GM19397 (cell line): ENCODE results near the gene GNPTG.

Source experiments
- ATAC-seq: cut with Tn5 transposase; IDR thresholded peaks from one replicate; pipeline ENCODE4 v1.9.1; 2021; ENCODE audit warnings: mild to moderate bottlenecking, moderate library complexity; ENCODE audit not compliant: unreplicated experiment

Gene GNPTG

DNA sequence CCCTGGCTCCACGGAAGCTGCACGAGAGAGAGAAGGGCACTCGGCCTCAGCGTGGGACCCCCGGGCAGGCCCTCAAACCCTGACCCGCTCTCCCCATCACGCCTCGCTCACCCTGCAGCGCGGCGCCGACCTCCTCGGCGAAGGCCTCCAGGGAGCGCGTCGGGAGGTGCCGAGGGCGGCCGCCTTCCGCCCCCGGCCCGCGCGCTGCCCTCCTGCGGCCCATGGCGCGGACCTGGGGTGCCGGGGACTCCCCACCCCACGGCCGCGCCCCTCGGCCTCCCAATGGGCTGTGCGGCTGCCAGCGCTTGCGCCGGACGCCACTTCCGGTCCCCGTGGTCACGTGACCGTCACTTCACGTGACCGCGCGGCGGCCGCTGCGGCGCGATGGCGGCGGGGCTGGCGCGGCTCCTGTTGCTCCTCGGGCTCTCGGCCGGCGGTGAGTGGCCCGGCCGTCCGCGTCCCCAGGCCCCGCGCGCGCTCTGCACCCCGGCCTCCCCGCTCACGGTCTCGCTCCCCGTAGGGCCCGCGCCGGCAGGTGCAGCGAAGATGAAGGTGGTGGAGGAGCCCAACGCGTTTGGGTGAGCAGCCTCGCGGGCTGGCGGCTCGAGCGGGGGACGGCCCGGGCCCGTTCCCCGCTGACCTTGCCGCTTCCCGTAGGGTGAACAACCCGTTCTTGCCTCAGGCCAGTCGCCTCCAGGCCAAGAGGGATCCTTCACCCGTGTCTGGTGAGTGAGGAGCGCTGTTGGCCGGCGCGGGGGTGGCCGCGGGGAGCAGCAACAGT is at the start of gene GNPTG, which contains the start of gene TSR3:
Gene GNPTG, plus strand, starts transcription at position 350 of the 781 bp plus-strand sequence. Its CDS starts 35 bp downstream, at position 385.
Gene TSR3, minus strand, starts transcription at position 297 of the 781 bp plus-strand sequence. Its CDS starts 74 bp downstream, at position 223.
- ATAC-seq = peak; percentile 75

GRCh38 chr16:1305823-1306222 is 45.9 kb upstream of the GNPTG start:
- no peak for ATAC-seq

GRCh38 chr16:1306334-1306733 is 45.4 kb upstream of the GNPTG start:
- ATAC-seq = no peak

GRCh38 chr16:1308036-1308976 is 43.4 kb upstream of the GNPTG start:
- ATAC-seq = peak; percentile 14

GRCh38 chr16:1308977-1309885 is 42.5 kb upstream of the GNPTG start, which contains the start of gene UBE2I:
Gene UBE2I, plus strand, starts transcription at chr16:1309636. Its CDS starts 4,395 bp downstream, at chr16:1314031.
- ATAC-seq = peak; percentile 54

DNA sequence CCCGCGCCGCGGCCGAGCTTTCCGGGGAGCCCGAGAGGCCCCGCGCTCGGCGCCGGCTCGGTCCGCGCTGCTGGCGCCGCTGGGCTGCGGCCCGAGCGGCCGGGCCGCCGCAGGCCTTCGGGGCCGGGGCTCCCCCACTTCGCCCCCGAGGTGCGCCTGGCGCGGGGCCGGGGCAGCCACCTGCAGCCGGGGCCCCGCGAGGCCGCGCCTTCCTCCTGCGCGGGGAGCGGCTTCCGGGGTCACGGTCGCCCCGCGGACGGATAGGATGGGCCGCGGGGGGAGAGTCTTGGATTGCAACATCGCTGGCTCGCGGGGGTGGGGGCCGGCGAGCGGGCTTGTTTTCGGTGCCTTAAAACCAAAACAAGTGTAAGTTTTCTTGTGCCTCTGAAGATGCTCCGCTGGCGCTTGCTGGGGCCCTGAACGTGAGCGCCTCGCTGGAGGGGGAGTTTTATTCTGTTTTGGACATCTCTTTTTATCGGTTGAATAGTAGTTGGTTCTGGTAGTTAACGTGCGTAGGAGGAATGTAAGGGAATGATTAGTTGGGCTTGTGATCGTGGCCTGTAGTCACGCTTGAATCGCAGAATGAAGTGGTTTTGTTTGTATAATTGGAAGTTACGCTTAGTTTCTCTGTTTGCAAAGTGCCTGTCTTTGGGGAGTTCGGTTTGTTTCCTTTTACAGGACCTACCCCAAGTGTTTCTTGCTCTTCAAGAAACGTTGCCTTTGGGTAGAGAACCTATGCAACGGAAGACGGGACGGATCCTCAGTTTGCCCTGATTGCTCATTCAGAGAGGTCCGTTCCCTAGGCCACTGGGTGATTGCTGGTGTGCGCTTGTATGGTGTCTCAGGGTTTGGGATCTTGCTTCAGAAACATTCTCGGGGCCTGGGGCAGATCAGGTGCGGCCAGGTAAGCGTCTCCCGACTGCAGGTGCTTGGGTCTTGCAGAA is 41.6 kb upstream of the GNPTG start:
- ATAC-seq = peak; percentile 21

GRCh38 chr16:1310832-1311200 is 40.9 kb upstream of the GNPTG start:
- no peak for ATAC-seq

GRCh38 chr16:1311212-1311737 is 40.5 kb upstream of the GNPTG start:
- no peak for ATAC-seq

DNA sequence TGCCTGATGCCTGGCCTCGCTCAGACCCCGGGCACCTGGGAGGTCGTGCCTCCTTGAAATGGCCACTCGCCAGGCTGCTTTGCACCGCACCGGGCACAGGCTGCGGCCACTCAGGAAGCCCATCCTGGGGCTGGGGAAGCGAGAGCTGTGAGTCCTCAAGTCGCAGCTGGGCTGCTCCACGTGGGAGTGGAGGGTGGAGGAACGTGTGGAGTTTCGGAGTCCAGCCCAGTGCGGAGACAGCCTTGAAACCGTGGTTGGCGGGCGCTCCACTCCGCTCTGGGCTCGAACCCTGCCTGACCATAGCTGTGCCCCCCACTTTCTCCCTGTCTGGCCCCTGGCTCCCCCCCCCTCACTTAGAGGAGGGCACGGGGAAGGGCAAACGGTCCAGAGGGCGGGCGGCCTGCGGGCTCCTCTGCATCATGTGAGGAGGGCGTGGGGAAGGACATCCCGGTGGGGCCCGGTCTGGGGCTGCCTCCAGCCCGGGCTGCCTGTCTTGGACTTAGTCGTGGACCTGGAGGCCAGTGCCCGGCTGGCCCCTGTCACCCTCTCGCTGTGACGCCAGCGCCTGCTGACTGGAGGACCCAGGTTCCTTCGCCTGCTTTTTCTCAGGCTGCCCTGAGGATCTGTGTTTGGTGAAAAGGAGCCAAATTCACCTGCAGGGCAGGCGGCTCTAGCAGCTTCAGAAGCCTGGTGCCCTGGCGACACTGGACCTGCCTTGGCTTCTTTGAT is 39.8 kb upstream of the GNPTG start:
- ATAC-seq = no peak

DNA sequence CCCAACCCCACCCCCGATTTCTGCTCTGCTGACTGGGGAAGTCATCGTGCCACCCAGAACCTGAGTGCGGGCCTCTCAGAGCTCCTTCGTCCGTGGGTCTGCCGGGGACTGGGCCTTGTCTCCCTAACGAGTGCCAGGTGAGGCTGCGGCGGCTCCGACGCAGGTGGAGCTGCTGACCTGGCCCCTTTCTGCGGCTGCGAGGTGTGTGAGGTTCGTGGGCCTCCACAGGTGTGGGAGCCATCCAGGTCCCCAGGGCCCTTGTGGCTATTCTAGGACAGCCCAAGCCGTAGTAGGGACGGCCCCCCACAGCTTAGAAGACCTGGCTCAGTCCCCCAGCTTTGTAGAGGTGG is 39.3 kb upstream of the GNPTG start:
- no peak for ATAC-seq

DNA sequence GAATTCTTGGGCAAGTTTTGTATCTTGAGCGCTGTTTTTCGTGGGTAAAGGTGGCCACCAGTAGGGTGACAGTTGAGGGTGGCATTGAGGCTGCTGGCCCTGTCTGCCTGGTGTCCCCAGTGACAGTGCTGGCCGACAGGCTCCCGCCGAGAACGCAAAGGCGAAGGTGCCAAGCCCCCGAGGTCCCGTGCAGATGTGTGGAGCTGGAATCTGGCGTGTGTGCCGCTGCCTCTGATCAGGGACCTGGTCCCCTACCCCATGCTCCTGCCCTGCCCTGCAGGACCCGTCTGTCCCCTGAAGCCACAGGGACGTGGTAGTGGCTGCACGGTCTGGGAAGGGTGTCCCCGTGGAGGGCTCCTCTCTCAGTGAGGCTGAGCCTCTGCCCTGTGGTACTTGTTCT is 38.8 kb upstream of the GNPTG start:
- ATAC-seq = no peak

GRCh38 chr16:1313721-1314369 is 37.9 kb upstream of the GNPTG start:
- ATAC-seq = no peak

DNA sequence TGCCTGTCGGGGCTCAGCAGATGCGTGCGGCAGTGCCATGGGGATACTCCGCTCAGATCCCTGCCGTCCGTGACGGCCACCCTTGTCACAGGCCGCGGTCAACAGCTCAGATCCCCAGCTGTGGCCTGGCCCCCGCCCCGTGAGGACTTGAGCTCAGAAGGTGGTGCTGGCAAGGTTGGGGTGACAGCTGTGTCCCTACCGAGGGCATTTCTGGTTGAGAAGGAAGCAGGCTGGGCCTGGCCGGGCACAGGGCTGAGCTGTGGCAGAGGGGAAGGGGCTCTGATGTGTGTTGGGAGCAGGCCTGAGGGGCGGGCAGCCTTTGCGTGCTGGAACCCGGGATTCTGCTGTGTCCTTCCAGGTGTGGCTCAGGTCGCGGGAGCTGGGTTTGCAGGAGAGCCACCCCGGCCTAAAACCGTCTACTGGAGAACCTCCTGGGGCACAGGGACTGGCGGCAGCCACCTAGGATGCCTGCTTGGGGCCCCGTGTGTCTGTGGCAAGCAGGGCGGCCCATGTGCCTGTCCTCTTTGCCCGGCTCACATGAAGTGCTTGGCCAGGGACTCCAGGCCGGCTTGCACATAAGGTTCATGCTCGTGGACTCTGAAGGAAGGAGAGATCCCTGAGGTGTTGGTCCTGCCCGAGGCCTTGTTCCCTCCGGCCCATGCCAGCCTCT is 37.2 kb upstream of the GNPTG start:
- ATAC-seq = no peak

GRCh38 chr16:1315081-1316032 is 36.4 kb upstream of the GNPTG start:
- no peak for ATAC-seq

GRCh38 chr16:1316033-1316405 is 35.7 kb upstream of the GNPTG start:
- no peak for ATAC-seq

DNA sequence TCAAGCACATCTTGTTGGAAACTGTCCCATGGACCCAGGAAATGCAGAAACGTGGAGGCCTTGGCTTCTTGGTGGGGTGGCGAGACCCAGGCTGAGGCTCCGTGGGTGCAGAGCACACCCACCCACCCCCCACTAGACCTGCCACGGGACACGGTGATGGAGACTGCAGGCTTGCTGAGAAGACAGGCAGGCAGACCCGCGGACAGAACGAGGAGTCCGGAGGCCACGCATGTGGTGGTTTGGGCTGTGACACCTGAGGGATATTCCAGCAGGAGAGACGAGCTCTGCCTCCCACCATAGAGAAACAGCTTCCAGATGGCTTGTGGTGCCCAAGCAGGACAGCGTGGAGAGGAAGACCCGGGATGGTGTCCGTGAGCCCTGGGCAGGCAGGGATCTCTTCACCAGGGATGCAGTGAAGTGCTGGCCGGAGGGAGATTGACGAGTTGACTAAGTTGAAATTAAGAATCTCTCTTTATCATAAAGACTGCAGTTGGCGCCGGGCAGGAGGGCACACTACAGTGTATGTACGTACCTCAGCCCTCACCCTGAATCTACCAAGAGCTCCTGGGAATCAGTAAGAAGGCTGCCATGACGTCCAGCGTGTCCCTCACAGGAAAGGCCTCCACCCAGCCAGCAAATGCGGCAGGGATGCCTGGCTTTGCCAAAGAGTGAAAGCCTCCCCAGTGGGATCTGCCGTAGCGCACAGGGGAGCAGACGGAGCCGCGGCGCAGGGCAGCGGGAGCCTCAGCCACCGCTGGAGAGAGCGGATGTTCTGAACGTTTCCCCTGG is 34.1 kb upstream of the GNPTG start:
- no peak for ATAC-seq
